Gastrocnemius medialis (tissue), 4 donors: Measurements from ENCODE around the gene RCAN1.

Experiments used
- CTCF ChIP-seq, 5 experiments: fragments of 450-650 bp in 3 of 5; fragments of 200-600 bp in 2 of 5; sonication (generic) in 2 of 5; IDR thresholded peaks in 4 of 5; conservative IDR thresholded peaks in 1 of 5; 1 replicate in 4 of 5; 2 replicates in 1 of 5; pipeline ENCODE4 v1.5.1; 2016 to 2019; ENCODE audit warnings: antibody characterized with exemption in 5 of 5, mild to moderate bottlenecking in 3 of 5, moderate library complexity in 3 of 5
- POLR2A ChIP-seq, 2 donors: fragments of 450-650 bp; IDR thresholded peaks; one replicate each; pipeline ENCODE4 v1.6.1; 2017; ENCODE audit warnings: antibody characterized with exemption in 2 of 2, mild to moderate bottlenecking in 2 of 2, moderate library complexity in 2 of 2

GRCh38 chr21:34606051-34606450 lies 8.9 kb downstream of the RCAN1 start:
- TF ChIP-seq POLR2A (IDR thresholded peaks at IDR 0.05): no peak
- TF ChIP-seq CTCF (IDR thresholded peaks at IDR 0.05 in 4 of 5, conservative IDR thresholded peaks at IDR 0.05 in 1 of 5): no peak
